GM19025 (cell line): ENCODE measurements around the gene PNMA5.
"Not testable (repeated sequence)": the region's sequence is repeated elsewhere in the genome, so short reads cannot be mapped to it uniquely, and the experiment has no call there.

Source experiments
- ATAC-seq: cut with Tn5 transposase; IDR thresholded peaks from one replicate; pipeline ENCODE4 v1.9.1; 2021; ENCODE audit warnings: mild to moderate bottlenecking, low read depth, moderate library complexity; ENCODE audit not compliant: unreplicated experiment

PNMA5 gene

GRCh38 chrX:152993933-152994332 is at the start of gene PNMA5:
Gene PNMA5 (minus strand): TSS chrX:152994116. CDS start chrX:152991598, 2,518 bp downstream.
- no peak for ATAC-seq

DNA sequence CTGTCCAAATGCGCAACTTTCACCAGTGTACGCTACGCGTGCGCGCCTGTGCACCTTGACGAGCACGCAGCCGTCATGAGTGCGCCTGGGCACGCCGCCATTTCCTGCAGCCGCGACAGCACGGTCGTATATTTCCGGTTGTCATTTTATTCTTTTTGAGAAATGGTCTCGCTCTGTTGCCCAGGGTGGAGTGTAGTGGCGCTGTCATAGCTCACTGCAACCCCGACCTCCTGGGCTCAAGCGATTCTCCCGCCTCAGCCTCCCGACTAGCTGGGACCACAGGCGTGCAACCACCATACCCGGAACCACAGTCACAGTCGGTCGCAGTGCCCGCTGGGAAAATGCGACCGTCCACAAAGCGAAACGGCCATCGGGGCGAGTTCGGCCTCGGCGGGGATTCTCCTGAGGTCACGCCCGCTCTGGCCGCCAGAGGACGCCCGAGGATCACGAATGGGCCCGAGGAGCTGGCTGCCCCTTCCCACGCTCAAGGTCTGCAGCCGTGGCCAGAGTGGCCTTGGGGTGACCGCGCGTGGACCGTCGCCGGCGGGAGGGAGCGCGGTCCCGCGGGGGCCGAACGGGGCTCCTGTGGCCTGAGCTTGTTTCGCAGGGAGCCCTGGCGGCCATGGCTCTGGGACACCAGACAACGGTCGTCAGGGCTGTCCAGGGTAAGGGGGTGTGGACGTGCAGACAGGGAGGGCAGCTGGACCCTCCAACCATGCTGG is 38.6 kb upstream of the PNMA5 start:
- ATAC-seq: peak; percentile 73

GRCh38 chrX:153030801-153031200 is 36.9 kb upstream of the PNMA5 start:
- ATAC-seq: no peak

DNA sequence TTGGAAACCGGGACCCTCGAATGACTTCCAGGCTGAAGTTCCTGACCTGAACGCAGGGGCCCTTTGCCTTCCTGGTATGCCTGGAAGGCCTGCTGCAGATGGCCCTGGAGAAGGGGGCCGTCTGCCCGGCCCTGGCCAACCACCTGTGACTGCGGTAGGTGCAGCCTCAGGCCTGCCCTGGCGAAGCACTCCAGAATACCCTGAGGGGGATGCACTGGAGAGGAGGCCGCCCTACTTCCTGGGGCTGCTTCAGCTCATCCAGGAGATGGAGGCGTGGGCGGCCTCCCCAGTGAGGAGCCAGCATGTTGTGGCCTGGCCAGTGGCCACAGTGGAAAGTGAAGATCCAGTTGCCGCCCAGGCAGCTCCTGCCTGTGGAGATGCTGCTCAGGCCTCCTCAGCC is 36.0 kb upstream of the PNMA5 start:
- ATAC-seq: no peak

DNA sequence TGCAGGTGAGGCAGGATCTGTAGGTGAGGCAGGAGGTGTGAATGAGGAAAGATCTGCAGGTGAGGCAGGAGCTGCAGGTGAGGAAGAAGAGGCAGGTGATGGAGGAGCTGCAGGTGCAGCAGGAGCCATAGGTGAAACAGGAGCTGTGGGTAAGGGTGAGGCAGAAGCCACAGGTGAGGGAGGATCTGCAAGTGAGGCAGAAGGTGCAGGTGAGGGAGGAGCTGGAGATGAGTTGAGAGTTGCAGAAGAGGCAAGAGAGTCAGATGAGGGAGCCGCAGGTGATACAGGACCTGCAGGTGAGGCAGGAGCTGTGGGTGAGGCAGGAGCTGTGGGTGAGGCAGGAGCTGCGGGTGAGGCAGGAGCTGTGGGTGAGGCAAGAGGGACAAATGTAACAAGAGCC is 35.2 kb upstream of the PNMA5 start:
- ATAC-seq: no peak

GRCh38 chrX:153028487-153028886 is 34.6 kb upstream of the PNMA5 start:
- not testable (repeated sequence) for ATAC-seq

- ATAC-seq: not testable (repeated sequence)
Observed at GRCh38 chrX:153026501-153026900, 32.6 kb upstream of the PNMA5 start.

GRCh38 chrX:153019166-153019565 is 25.2 kb upstream of the PNMA5 start:
- ATAC-seq: no peak

DNA sequence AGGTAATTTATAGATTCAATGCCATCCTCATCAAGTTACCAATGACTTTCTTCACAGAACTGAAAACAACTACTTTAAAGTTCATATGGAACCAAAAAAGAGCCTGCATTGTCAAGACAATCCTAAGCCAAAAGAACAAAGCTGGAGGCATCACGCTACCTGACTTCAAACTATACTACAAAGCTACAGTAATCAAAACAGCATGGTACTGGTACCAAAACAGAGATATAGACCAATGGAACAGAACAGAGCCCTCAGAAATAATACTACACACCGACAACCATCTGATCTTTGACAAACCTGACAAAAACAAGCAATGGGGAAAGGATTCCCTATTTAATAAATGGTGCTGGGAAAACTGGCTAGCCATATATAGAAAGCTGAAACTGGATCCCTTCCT is 23.3 kb upstream of the PNMA5 start:
- ATAC-seq: not testable (repeated sequence)

DNA sequence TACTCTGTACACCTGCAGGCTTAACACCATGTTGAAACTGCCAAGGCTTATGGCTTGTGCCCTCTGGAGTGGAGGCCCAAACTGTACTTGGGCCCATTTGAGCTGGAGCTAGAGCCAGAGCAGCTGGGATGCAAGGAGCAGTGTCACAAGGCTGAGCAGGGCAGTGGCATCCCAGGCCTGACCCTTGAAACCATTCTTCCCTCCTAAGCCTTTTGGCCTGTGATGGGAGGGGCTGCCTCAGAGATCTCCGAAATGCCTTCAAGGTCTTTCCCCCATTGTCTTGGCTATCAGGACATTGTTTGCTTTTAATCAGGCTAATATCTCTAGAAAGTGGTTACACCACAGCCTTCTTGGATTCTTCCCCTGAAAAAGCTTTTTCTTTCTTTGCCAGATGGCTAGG is 10.9 kb upstream of the PNMA5 start:
- no peak for ATAC-seq

- ATAC-seq: no peak
Observed at GRCh38 chrX:153003981-153004380, 10.1 kb upstream of the PNMA5 start.

DNA sequence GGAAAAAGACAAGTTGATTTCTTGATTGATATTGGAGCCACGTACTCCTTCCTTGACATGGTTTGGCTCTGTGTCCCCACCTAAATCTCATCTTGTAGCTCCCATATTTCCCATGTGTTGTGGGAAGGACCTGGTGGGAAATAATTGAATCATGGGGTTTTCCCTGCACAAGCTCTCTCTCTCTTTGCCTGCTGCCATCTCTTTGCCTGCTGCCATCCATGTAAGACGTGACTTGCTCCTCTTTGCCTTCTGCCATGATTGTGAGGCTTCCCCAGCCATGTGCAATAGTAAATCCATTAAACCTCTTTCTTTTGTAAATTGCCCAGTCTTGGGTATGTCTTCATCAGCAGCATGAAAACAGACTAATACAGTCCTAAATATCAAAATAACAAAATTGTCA is 8.3 kb upstream of the PNMA5 start:
- not testable (repeated sequence) for ATAC-seq

GRCh38 chrX:152997337-152997736 is 3.4 kb upstream of the PNMA5 start:
- no peak for ATAC-seq

DNA sequence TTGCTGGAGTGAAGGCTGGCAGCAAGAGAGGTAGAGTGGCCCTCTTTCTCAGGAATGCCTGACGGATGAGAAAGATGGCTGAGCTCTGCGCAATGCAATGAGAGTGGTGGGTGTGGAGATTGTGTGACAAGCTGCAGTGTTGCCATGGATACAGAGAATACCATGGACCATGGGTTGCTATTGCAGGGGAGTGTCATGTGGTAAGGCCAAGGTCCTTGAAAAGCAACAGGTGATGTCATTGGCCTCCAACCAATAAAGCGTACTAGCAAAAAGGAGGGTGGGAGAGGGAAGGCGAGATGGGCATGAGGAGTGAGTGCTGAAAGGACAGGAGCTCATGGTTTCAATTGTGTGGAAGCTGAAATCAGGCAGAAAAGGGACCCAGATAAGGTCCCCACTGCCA is 1.8 kb downstream of the PNMA5 start:
- ATAC-seq: no peak

DNA sequence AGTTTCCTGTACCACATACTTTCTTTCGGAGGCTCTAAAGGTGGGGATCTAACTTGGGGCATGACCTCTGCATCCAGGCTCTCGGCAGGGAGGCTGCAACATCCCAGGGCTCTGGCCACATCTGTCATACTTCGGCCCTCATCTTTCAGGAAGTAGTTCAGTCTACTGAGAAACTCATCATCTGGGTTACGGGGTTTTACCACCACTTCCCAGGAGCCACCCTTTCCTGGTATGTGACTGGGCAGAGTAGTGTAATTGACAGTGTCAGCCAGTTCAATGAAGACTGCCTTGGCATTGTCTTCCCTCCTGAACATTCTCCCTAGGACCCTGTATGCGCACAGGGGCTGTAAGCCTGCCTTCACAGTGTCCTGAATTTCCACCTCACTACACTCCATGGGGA is 2.8 kb downstream of the PNMA5 start:
- no peak for ATAC-seq

- ATAC-seq: no peak
Observed at GRCh38 chrX:152989292-152989658, 4.6 kb downstream of the PNMA5 start.

DNA sequence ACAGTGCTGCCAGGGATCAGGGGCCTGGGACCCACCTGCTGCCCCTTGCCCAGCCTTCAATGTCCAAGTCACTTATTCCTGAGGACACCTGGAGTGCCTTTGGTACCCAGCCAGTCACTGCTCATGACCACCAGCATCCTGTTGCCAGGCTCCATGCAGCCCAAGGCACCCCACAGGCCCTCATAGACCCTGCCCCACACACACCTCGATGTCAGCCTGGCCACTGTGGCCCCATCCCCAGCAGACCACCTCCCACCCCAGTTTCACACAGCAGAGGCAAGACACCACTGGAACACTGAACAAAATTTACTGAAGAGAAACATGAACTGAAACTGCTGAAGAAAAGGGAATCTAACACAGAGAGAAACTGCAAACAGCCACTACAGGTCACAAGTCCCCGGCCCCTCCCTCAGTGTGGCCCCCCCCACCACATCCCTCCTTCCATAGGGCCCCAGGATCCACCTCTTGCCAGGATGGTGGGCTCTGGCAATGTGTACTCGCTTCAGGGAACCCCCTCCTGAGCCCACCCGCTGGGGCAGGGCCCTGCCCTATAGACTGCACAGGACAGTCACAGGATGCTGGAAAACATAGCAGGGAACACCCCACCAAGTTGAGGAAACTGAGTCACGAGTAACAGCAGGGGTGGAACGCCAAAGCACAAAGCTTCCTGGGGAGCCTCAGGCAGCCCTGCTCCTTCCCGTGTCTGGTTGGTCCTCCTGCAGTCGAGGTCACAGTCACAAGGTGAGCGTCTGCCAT is 5.2 kb downstream of the PNMA5 start:
- no peak for ATAC-seq

GRCh38 chrX:152987801-152988200 is 6.1 kb downstream of the PNMA5 start:
- ATAC-seq: no peak

DNA sequence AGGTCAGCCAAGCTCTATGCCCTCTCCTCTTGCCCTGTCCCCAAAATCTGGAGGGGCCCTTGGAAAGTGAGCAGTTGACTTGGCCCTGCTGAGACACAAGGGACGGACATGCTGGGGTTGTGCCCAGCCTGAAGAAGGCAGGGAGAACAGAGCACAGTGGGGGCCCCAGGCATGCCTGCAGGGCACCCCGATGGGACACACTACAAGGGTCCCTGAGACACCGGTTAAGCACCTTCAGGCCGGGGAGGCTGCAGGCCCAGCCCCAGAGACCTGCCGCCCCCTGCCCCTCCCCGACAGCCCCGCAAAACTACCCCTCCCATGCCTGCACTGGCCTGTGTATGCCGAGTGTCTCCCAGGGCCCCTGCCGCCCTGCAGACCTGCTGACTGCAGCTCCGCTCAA is 6.8 kb downstream of the PNMA5 start:
- ATAC-seq: not testable (repeated sequence)

DNA sequence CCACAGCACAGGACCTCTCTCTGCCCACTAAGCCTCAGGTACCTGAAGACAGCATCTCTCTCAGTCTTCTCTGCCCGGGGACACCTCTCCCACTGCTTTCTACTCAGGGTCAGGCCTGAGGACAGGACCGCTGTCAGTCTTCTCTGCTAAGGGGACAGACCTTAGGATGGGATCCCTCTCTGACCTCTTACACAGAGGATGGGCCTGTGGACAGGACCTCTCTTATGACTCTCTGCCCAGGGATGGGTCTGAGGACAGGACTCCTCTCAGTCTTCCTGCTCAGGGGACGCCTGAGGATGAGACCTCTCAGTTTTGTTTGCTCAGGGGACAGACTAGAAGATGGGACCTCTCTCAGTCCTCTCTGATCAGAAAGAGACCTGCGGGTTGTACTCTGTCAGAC is 8.5 kb downstream of the PNMA5 start:
- not testable (repeated sequence) for ATAC-seq

GRCh38 chrX:152968193-152968592 is 25.7 kb downstream of the PNMA5 start:
- ATAC-seq: no peak

- no peak for ATAC-seq
Observed at GRCh38 chrX:152960115-152960514, 33.8 kb downstream of the PNMA5 start.
